K562 (cell line): ENCODE data around the gene AP3S1. TPM values are rescaled to one million over a fixed set of nuclear protein-coding genes. Genes with fewer than 3 reads are reported as not detected.

ENCODE experiments used
- ATAC-seq: fragments of 200-7000 bp; cut with Tn5 transposase; 3 replicates; pipeline ENCODE4 v1.9.1; 2020; ENCODE audit warnings: moderate library complexity
- BruUV-seq: library from RNA; stranded (reverse); fragments of 400-500 nt; replicated peaks from 2 replicates; lab custom pipeline; 2021; lab: Mats Ljungman, UMichigan
- CTCF ChIA-PET: fragments of 300-600 bp; formaldehyde crosslinking; extraction: SDS; loops from one replicate; lab custom pipeline; 2021; ENCODE audit warnings: low intra/inter-chr PET ratio; lab: Yijun Ruan, JAX
- POLR2A ChIA-PET: fragments of 300-600, 350-650 bp; sonication (Branson Sonifier 250); formaldehyde crosslinking; extraction: SDS; loops from one replicate; lab custom pipeline; 2021; ENCODE audit warnings: antibody characterized with exemption, inconsistent platforms; lab: Yijun Ruan, JAX
- DNase-seq, 4 experiments: peaks; one replicate each; pipeline versions ENCODE4 v3.0.0 to v3.0.0-alpha.2; 2011 to 2018; ENCODE audit warnings: low spot score in 3 of 4, mixed read lengths in 3 of 4; ENCODE audit errors: extremely low read depth in 1 of 4
- FAIRE-seq: peaks from 2 replicates; lab custom pipeline; 2011; peaks lifted over from hg19 to GRCh38; lab: Jason Lieb, UNC
- H2AFZ ChIP-seq: 2 replicates; pipeline ENCODE4 v1.6.0; 2011; ENCODE audit warnings: low read depth, low read length, control low read depth, inconsistent platforms
- H3K27ac ChIP-seq: fragments of 200-600 bp; 3 replicates; pipeline ENCODE4 v1.8.0; 2011; ENCODE audit warnings: low read depth, mild to moderate bottlenecking, control low read depth, inconsistent platforms, low read length, moderate library complexity, mixed read lengths; ENCODE audit errors: extremely low read depth
- H3K27me3 ChIP-seq, 2 experiments: fragments of 300-600 bp in 1 of 2; 2 replicates in 1 of 2; 3 replicates in 1 of 2; pipeline versions ENCODE4 v1.6.0 to v1.8.0; 2011; ENCODE audit warnings: inconsistent platforms in 2 of 2, low read length in 2 of 2, mild to moderate bottlenecking in 1 of 2, mixed read lengths in 1 of 2, moderate library complexity in 1 of 2; ENCODE audit not compliant: control insufficient read depth in 2 of 2, insufficient read depth in 2 of 2
- H3K36me3 ChIP-seq: fragments of 300-600 bp; 3 replicates; pipeline ENCODE4 v1.8.0; 2011; ENCODE audit warnings: mild to moderate bottlenecking, low read length, inconsistent platforms; ENCODE audit not compliant: control insufficient read depth, insufficient read depth
- H3K4me1 ChIP-seq, 2 experiments: fragments of 200-600 bp in 1 of 2; replicated peaks in 1 of 2; 2 replicates in 1 of 2; 3 replicates in 1 of 2; pipeline versions ENCODE4 v1.5.1 to v1.8.0; 2011; ENCODE audit warnings: inconsistent platforms in 2 of 2, low read length in 2 of 2, mild to moderate bottlenecking in 1 of 2, mixed read lengths in 1 of 2, moderate library complexity in 1 of 2; ENCODE audit not compliant: control insufficient read depth in 2 of 2, insufficient read depth in 2 of 2
- H3K4me2 ChIP-seq: 2 replicates; pipeline ENCODE4 v1.6.1; 2011; ENCODE audit warnings: low read length, control low read depth, inconsistent platforms, mixed read lengths; ENCODE audit not compliant: insufficient read depth
- H3K4me3 ChIP-seq: fragments of 200-600 bp; sonication (generic), shearing (Covaris generic); 2 replicates; pipeline ENCODE4 v1.5.1; 2016; ENCODE audit warnings: control low read depth, inconsistent platforms
- H3K79me2 ChIP-seq: fragments of 200-600 bp; 3 replicates; pipeline ENCODE4 v1.8.0; 2011; ENCODE audit warnings: low read length, inconsistent platforms; ENCODE audit not compliant: control insufficient read depth, insufficient read depth
- H3K9ac ChIP-seq, 2 experiments: 2 replicates each; pipeline versions ENCODE4 v1.6.0 to v1.6.1; 2011; ENCODE audit warnings: low read depth in 2 of 2, low read length in 2 of 2, control low read depth in 1 of 2, inconsistent platforms in 1 of 2, mild to moderate bottlenecking in 1 of 2, mixed read lengths in 1 of 2; ENCODE audit not compliant: insufficient read depth in 1 of 2
- H3K9me1 ChIP-seq: one replicate; pipeline ENCODE4 v1.6.0; 2011; ENCODE audit warnings: inconsistent platforms, mild to moderate bottlenecking, low read length, moderate library complexity; ENCODE audit not compliant: control insufficient read depth, insufficient read depth
- H3K9me3 ChIP-seq: replicated peaks from 2 replicates; pipeline ENCODE4 v1.5.1; 2011; ENCODE audit warnings: low read depth, low read length, inconsistent platforms; ENCODE audit not compliant: control insufficient read depth, insufficient read depth
- H4K20me1 ChIP-seq: replicated peaks from 2 replicates; pipeline ENCODE4 v1.6.1; 2011; ENCODE audit warnings: low read length, inconsistent platforms, mixed read lengths; ENCODE audit not compliant: control insufficient read depth, insufficient read depth
- BMI1 ChIP-seq: fragments of 150-350 bp; IDR thresholded peaks from 2 replicates; pipeline ENCODE4 v1.6.1; 2014; ENCODE audit warnings: low read length
- CBX3 ChIP-seq, 2 experiments: IDR thresholded peaks; 1 replicate in 1 of 2; 2 replicates in 1 of 2; pipeline ENCODE4 v1.6.1; 2012; ENCODE audit warnings: inconsistent platforms in 2 of 2, low read length in 2 of 2, borderline replicate concordance in 1 of 2, control low read depth in 1 of 2
- EGR1 ChIP-seq: fragments of 450-650 bp; conservative IDR thresholded peaks from 2 replicates; pipeline ENCODE4 v1.6.1; 2017; ENCODE audit warnings: mild to moderate bottlenecking
- FOSL1 ChIP-seq: fragments of 200-800 bp; sonication (Bioruptor generic); conservative IDR thresholded peaks from 2 replicates; pipeline ENCODE4 v1.6.1; 2016; ENCODE audit warnings: missing genetic modification characterization, missing compliant biosample characterization
- HDGF ChIP-seq: fragments of 450-650 bp; IDR thresholded peaks from 2 replicates; pipeline ENCODE4 v1.6.1; 2016
- KHSRP ChIP-seq: fragments of 450-650 bp; IDR thresholded peaks from 2 replicates; pipeline ENCODE4 v1.6.1; 2017
- MAFF ChIP-seq: IDR thresholded peaks from 2 replicates; pipeline ENCODE4 v1.6.1; 2012; ENCODE audit warnings: low read length, improper control_type of control experiment
- MYBL2 ChIP-seq, 2 experiments: fragments of 450-650 bp in 1 of 2; sonication (generic) in 1 of 2; formaldehyde crosslinking in 1 of 2; IDR thresholded peaks; 2 replicates each; pipeline versions ENCODE4 v1.6.1 to v1.8.1; 2017 to 2022; ENCODE audit warnings: borderline replicate concordance in 1 of 2, inconsistent platforms in 1 of 2, low read depth in 1 of 2, mild to moderate bottlenecking in 1 of 2, missing genetic modification reagents in 1 of 2, moderate library complexity in 1 of 2
- NCOA1 ChIP-seq: fragments of 450-650 bp; IDR thresholded peaks from 2 replicates; pipeline ENCODE4 v1.6.1; 2016; ENCODE audit warnings: low read depth
- PHB2 ChIP-seq: fragments of 450-650 bp; IDR thresholded peaks from 2 replicates; pipeline ENCODE4 v1.6.1; 2017; ENCODE audit warnings: low read depth
- SUPT5H ChIP-seq: fragments of 450-650 bp; IDR thresholded peaks from 2 replicates; pipeline ENCODE4 v1.6.1; 2016
- ZFP1 ChIP-seq: fragments of 450-650 bp; formaldehyde crosslinking; IDR thresholded peaks from 2 replicates; pipeline ENCODE4 v1.4.0; 2020; ENCODE audit warnings: mild to moderate bottlenecking, mixed read lengths
- ZNF12 ChIP-seq: sonication (generic); formaldehyde crosslinking; IDR thresholded peaks from 2 replicates; pipeline ENCODE4 v1.4.0; 2020; ENCODE audit warnings: mild to moderate bottlenecking, missing genetic modification reagents
- ZNF354B ChIP-seq: fragments of 250-450 bp; sonication (Bioruptor Pico); IDR thresholded peaks from 2 replicates; pipeline ENCODE4 v1.4.0; 2020
- ZNF436 ChIP-seq: fragments of 250-450, 450-650 bp; sonication (Bioruptor Pico); formaldehyde crosslinking; IDR thresholded peaks from 2 replicates; pipeline ENCODE4 v1.7.0; 2020; ENCODE audit warnings: mild to moderate bottlenecking
- ZNF445 ChIP-seq: fragments of 250-450 bp; sonication (Bioruptor Pico); IDR thresholded peaks from 2 replicates; pipeline ENCODE4 v1.4.0; 2020; ENCODE audit warnings: low read depth, mild to moderate bottlenecking, moderate library complexity
- WGBS: fragments of 100-300 bp; shearing (Covaris generic); methylation state at CpG from one replicate; pipeline ENCODE4 v1.1.6; 2016; ENCODE audit warnings: low coverage, mixed read lengths; ENCODE audit not compliant: insufficient coverage; ENCODE audit errors: missing lambda C conversion rate; 5-methylcytosine and 5-hydroxymethylcytosine counted together
- in situ Hi-C: fragments of 300-500 bp; cut with MboI; formaldehyde crosslinking; loops from 4 replicates; pipeline ENCODE4 v1.15.0; 2018; ENCODE audit warnings: inconsistent platforms, mixed read lengths
- intact Hi-C: fragments of 100-400 bp; cut with micrococcal nuclease; formaldehyde crosslinking; loops from 2 replicates; pipeline ENCODE4 v1.14.2; 2022
- polyA plus RNA-seq, 8 experiments: library from polyadenylated mRNA; depleted of rRNA in 4 of 8; stranded (reverse) in 5 of 8; unstranded in 3 of 8; fragments of >200 nt; fragmentation: Nextera tagmentation in 2 of 8; fragmentation: Illumina TruSeq in 1 of 8; extraction: Ambion mirVana in 2 of 8; extraction: Trizol in 1 of 8; gene quantifications; 2 replicates each; pipeline versions ENCODE4 v1.2.1 to v1.2.3, GENCODE V29; 2011 to 2014; ENCODE audit warnings: inconsistent platforms in 1 of 8, missing spikeins in 1 of 8
- total RNA-seq, 7 experiments: library from RNA; depleted of rRNA in 6 of 7; stranded (reverse); fragments of >200 nt in 6 of 7; fragmentation: Illumina TruSeq in 2 of 7; extraction: Trizol in 2 of 7; gene quantifications; 2 replicates each; pipeline versions ENCODE4 v1.2.1 to v1.2.3, GENCODE V29; 2011 to 2021; ENCODE audit warnings: low replicate concordance in 1 of 7
- TF ChIP-seq, protein P1 (sequence below): sonication (generic); formaldehyde crosslinking; IDR thresholded peaks from 2 replicates; pipeline ENCODE4 v1.8.0; 2022; ENCODE audit warnings: mild to moderate bottlenecking, missing genetic modification reagents

Gene AP3S1
- total and polyA plus RNA-seq, 9 of the 15 experiments (the other 6 are each of a cell fraction or from before 2014, with no cell fraction given) = 46.1 to 106 (median 67.3) TPM

DNA sequence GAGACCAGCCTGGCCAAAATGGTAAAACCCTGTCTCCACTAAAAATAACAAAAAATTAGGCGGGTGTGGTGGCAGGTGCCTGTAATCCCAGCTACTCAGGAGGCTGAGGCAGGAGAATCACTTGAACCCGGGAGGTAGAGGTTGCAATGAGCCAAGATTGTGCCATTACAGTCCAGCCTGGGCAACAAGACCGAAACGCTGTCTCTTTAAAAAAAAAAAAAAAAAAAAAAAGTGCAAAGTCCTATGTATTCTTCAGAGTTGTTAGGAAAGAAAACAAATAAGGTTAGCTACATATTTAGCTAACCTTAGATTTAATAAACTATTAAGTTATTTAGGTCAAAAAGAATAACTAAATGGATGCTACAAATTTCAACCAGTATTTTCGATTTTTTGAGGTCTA, 11.8 kb upstream of the AP3S1 start:
- CTCF ChIA-PET = no interaction called here

More for the DNA sequence above, 11.8 kb upstream of the AP3S1 start:
- in situ Hi-C loops = no loop called here
- H2AFZ ChIP-seq = no peak overlapping the region
- TF ChIP-seq KHSRP = no peak
- no peak for TF ChIP-seq HDGF
- TF ChIP-seq ZNF354B (CRISPR knock-in tag) = no peak
- TF ChIP-seq SUPT5H = no peak
- TF ChIP-seq MAFF = no peak
- no peak for TF ChIP-seq ZNF445
- no peak for TF ChIP-seq ZFP1 (CRISPR knock-in tag)
- no peak for TF ChIP-seq BMI1
- TF ChIP-seq PHB2 = no peak
- TF ChIP-seq EGR1 = no peak
- TF ChIP-seq ZNF436 (CRISPR knock-in tag) = no peak
- no peak for TF ChIP-seq ZNF12 (CRISPR knock-in tag)
- TF ChIP-seq NCOA1 = no peak
- no peak for TF ChIP-seq MYBL2 (IDR thresholded peaks at IDR 0.05; ENCODE audit: low read depth)
- TF ChIP-seq MYBL2 (CRISPR knock-in tag; IDR thresholded peaks at IDR 0.05; ENCODE audit: borderline replicate concordance) = no peak
- TF ChIP-seq, protein P1, sequence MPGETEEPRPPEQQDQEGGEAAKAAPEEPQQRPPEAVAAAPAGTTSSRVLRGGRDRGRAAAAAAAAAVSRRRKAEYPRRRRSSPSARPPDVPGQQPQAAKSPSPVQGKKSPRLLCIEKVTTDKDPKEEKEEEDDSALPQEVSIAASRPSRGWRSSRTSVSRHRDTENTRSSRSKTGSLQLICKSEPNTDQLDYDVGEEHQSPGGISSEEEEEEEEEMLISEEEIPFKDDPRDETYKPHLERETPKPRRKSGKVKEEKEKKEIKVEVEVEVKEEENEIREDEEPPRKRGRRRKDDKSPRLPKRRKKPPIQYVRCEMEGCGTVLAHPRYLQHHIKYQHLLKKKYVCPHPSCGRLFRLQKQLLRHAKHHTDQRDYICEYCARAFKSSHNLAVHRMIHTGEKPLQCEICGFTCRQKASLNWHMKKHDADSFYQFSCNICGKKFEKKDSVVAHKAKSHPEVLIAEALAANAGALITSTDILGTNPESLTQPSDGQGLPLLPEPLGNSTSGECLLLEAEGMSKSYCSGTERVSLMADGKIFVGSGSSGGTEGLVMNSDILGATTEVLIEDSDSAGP (CRISPR knock-in tag) = no peak
- no peak for TF ChIP-seq CBX3 (IDR thresholded peaks at IDR 0.05; ENCODE audit: borderline replicate concordance in 1 of 2, low read length in 2 of 2)
- TF ChIP-seq FOSL1 (tag) = no peak
- TF ChIP-seq, all 486 proteins: peak for 0
- no TSS peak for BruUV-seq
- intact Hi-C loops = loop anchor here (2.0 to 10.0 kb wide), 2 partner anchors 195 to 205 kb away; partner anchors contain the start of gene ARL14EPL
- H3K4me1 ChIP-seq = no peaks in the 10 kb centered on the region
- no peak overlapping the region for H3K4me2 ChIP-seq
- no peaks in the 10 kb centered on the region for H4K20me1 ChIP-seq
- H3K9me1 ChIP-seq = no peaks in the 10 kb centered on the region
- H3K79me2 ChIP-seq = no peaks in the 10 kb centered on the region
- POLR2A ChIA-PET = interaction anchor here (0.6 kb wide), 1 partner anchor 10 kb away, joined by 4 read pairs; no protein-coding TSS in a partner anchor
- DNase-seq (no peak), ATAC-seq (no peak), FAIRE-seq (no peak)
- H3K4me3 ChIP-seq = no peak overlapping the region
- H3K27ac ChIP-seq = no peak overlapping the region
- WGBS = 97% methylated on average over 3 of the region's 5 CpGs
- H3K9me3 ChIP-seq = no peaks in the 10 kb centered on the region
- no peaks in the 10 kb centered on the region for H3K27me3 ChIP-seq
- no peak overlapping the region for H3K9ac ChIP-seq
- peaks cover 52% of the 10 kb centered on the region for H3K36me3 ChIP-seq
